Measurements from ENCODE around the gene ZNF407. TPM values are rescaled to one million over a fixed set of nuclear protein-coding genes. Genes with fewer than 3 reads are reported as not detected.
A peak's percentile ranks its signal among the peaks of the same experiment; 100 is the strongest.

ZNF407 gene
- total RNA-seq, 1 donor from 2014 or later = 16.1 TPM

- DNase-seq = no peak
- Histone ChIP-seq H3K36me3 (no peaks in the 10 kb centered on the region), H3K4me1 (no peaks in the 10 kb centered on the region), H3K27me3 (ENCODE audit: low read depth) (no peaks in the 10 kb centered on the region), H3K9me3 (no peaks in the 10 kb centered on the region), H3K27ac (no peak overlapping the region), H3K4me3 (no peak overlapping the region)
- ATAC-seq = peak in 1 of 2 donors; percentile 21
- intact Hi-C loops (cut with DNase I) = no loop called here
- TF ChIP-seq, protein P1, sequence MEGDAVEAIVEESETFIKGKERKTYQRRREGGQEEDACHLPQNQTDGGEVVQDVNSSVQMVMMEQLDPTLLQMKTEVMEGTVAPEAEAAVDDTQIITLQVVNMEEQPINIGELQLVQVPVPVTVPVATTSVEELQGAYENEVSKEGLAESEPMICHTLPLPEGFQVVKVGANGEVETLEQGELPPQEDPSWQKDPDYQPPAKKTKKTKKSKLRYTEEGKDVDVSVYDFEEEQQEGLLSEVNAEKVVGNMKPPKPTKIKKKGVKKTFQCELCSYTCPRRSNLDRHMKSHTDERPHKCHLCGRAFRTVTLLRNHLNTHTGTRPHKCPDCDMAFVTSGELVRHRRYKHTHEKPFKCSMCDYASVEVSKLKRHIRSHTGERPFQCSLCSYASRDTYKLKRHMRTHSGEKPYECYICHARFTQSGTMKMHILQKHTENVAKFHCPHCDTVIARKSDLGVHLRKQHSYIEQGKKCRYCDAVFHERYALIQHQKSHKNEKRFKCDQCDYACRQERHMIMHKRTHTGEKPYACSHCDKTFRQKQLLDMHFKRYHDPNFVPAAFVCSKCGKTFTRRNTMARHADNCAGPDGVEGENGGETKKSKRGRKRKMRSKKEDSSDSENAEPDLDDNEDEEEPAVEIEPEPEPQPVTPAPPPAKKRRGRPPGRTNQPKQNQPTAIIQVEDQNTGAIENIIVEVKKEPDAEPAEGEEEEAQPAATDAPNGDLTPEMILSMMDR (IDR thresholded peaks at IDR 0.05) = no peak
Measured at GRCh38 chr18:74745633-74746403, 148.1 kb downstream of the ZNF407 start.

DNA sequence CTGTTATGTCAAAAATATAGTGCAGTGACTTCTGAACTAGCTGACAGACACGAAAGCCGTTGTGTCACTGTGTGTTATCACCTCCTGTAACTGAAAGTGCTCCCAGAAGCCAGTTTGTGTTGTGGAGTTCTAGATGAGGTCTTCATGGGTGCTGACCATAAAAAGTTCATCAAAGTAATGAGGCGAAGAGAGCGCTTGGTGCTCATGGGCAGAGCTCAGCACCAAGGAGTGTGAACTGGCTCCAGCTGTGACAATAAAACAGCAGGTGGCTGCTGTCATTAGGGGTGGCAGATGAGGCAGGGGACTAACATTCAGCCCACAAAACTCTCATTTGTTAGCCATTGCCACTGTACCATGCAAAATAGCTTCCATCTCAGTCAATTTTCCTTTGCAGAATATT is 151.1 kb downstream of the ZNF407 start:
- H3K9me3 ChIP-seq = peaks cover 4% of the 10 kb centered on the region
- DNase-seq (no peak), ATAC-seq (no peak)
- no peaks in the 10 kb centered on the region for H3K36me3 ChIP-seq
- H3K27me3 ChIP-seq (ENCODE audit: low read depth) = no peaks in the 10 kb centered on the region
- H3K4me3 ChIP-seq = no peak overlapping the region
- no peak overlapping the region for H3K27ac ChIP-seq
- TF ChIP-seq, protein P1 (IDR thresholded peaks at IDR 0.05) = no peak
- H3K4me1 ChIP-seq = no peaks in the 10 kb centered on the region
- intact Hi-C loops (cut with DNase I) = no loop called here

DNA sequence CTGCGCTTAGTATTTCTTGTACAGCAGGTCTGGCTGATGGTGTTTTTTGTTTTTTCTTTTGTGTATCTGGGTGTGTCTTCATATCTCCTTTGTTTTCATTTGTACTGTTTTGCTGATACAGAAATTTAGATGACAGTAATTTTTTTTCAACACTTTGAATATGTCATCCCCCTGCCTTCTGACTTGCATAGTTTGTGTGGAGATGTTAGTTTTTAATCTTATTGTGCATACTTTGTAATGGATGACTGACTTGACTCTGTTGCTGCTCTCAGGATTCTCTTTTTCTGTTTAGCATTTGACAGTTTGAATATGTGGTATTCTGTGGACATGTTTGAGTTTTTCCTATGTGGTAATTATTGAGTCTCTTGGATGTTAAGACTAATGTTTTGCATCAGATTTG is 161.3 kb downstream of the ZNF407 start:
- Histone ChIP-seq H3K36me3 (no peaks in the 10 kb centered on the region), H3K27ac (no peak overlapping the region), H3K27me3 (ENCODE audit: low read depth) (no peaks in the 10 kb centered on the region), H3K4me1 (no peaks in the 10 kb centered on the region), H3K4me3 (no peak overlapping the region), H3K9me3 (no peaks in the 10 kb centered on the region)
- TF ChIP-seq, protein P1 (IDR thresholded peaks at IDR 0.05) = no peak
- no peak for DNase-seq
- no peak for ATAC-seq
- intact Hi-C loops (cut with DNase I) = no loop called here

DNA sequence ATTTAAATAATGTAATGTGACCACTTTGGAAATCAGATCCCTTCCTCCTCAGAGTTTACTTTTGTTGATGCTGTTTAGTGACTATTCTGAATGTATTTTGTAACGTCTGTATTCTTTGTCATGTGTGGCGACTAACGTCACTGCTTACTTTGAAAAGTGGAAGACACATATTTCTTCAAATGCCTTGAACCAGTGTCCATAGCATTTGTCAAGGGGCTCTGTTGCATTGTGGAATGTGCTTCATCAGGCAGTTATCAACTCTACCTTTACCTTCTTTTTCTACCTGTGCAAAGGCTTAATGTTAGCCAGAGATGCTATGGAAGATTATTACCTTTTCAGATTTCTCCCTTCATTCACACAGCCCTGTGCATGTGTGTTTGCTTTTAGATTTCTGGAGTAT is 162.4 kb downstream of the ZNF407 start:
- no peaks in the 10 kb centered on the region for H3K4me1 ChIP-seq
- H3K9me3 ChIP-seq = no peaks in the 10 kb centered on the region
- intact Hi-C loops (cut with DNase I) = no loop called here
- H3K27me3 ChIP-seq (ENCODE audit: low read depth) = no peaks in the 10 kb centered on the region
- no peak overlapping the region for H3K4me3 ChIP-seq
- H3K36me3 ChIP-seq = no peaks in the 10 kb centered on the region
- TF ChIP-seq, protein P1 (IDR thresholded peaks at IDR 0.05) = no peak
- no peak for ATAC-seq
- H3K27ac ChIP-seq = no peak overlapping the region
- DNase-seq = no peak

- no peak for ATAC-seq
- Histone ChIP-seq H3K9me3 (no peaks in the 10 kb centered on the region), H3K4me3 (no peak overlapping the region), H3K27me3 (ENCODE audit: low read depth) (no peaks in the 10 kb centered on the region), H3K4me1 (no peaks in the 10 kb centered on the region), H3K36me3 (no peaks in the 10 kb centered on the region), H3K27ac (no peak overlapping the region)
- intact Hi-C loops (cut with DNase I) = no loop called here
- DNase-seq = no peak
- TF ChIP-seq, protein P1 (IDR thresholded peaks at IDR 0.05) = no peak
Measured at GRCh38 chr18:74760436-74760835, 162.8 kb downstream of the ZNF407 start.
